Measurements from ENCODE around the gene DMRTC2.

Gene DMRTC2

GRCh38 chr19:41853768-41854167 lies 8.9 kb downstream of the DMRTC2 start:
- Histone ChIP-seq H3K36me3 (ENCODE audit: low read length) (no peaks in the 10 kb centered on the region), H4K20me1 (ENCODE audit: low read depth, low read length) (no peaks in the 10 kb centered on the region), H3K79me2 (ENCODE audit: insufficient read depth, low read length) (no peaks in the 10 kb centered on the region), H3K9me3 (ENCODE audit: insufficient read depth, low read length) (no peaks in the 10 kb centered on the region), H3K4me2 (ENCODE audit: low read depth, low read length, poor library complexity, severe bottlenecking) (no peak overlapping the region), H3K9ac (ENCODE audit: low read length) (no peak overlapping the region), H2AFZ (ENCODE audit: low read depth, low read length, severe bottlenecking) (no peak overlapping the region), H3K9me2 (replicated peaks; ENCODE audit: insufficient read depth, low read length) (no peaks in the 10 kb centered on the region), H3F3A (ENCODE audit: insufficient read depth) (0 out of 2 replicates have a peak, but pooled peaks cover 1% of the 10 kb centered on the region), H3K4me3 (ENCODE audit: insufficient read depth, low read length, poor library complexity, severe bottlenecking) (no peak overlapping the region), H3K27ac (ENCODE audit: low read depth, low read length) (no peak overlapping the region), H3K27me3 (ENCODE audit: low read length) (no peaks in the 10 kb centered on the region)
- TF ChIP-seq CTCF (IDR thresholded peaks at IDR 0.05; ENCODE audit: insufficient read depth, low read length, poor library complexity, severe bottlenecking) (no peak), EZH2phosphoT487 (conservative IDR thresholded peaks at IDR 0.05; ENCODE audit: low read length) (no peak)

GRCh38 chr19:41859213-41859617 lies 14.4 kb downstream of the DMRTC2 start:
- peaks cover 30% of the 10 kb centered on the region for H3K36me3 ChIP-seq (ENCODE audit: low read length)
- peak overlapping the region; percentile 86 for H3K4me2 ChIP-seq (ENCODE audit: low read depth, low read length, poor library complexity, severe bottlenecking)
- peaks cover 41% of the 10 kb centered on the region for H3K79me2 ChIP-seq (ENCODE audit: insufficient read depth, low read length)
- no peaks in the 10 kb centered on the region for H3K9me2 ChIP-seq (replicated peaks; ENCODE audit: insufficient read depth, low read length)
- TF ChIP-seq EZH2phosphoT487 (conservative IDR thresholded peaks at IDR 0.05; ENCODE audit: low read length) (no peak), CTCF (IDR thresholded peaks at IDR 0.05; ENCODE audit: insufficient read depth, low read length, poor library complexity, severe bottlenecking) (no peak)
- peak overlapping the region; percentile 34; the same call in 1 of the 2 replicates for H3K27ac ChIP-seq (ENCODE audit: low read depth, low read length)
- peaks cover 23% of the 10 kb centered on the region; the same call in 1 of the 2 replicates for H4K20me1 ChIP-seq (ENCODE audit: low read depth, low read length)
- peak overlapping the region; percentile 58 for H3K9ac ChIP-seq (ENCODE audit: low read length)
- no peaks in the 10 kb centered on the region for H3K27me3 ChIP-seq (ENCODE audit: low read length)
- peaks cover 37% of the 10 kb centered on the region; the same call in 1 of the 2 replicates for H3F3A ChIP-seq (ENCODE audit: insufficient read depth)
- H2AFZ ChIP-seq (ENCODE audit: low read depth, low read length, severe bottlenecking): peak overlapping the region; percentile 73
- H3K9me3 ChIP-seq (ENCODE audit: insufficient read depth, low read length): no peaks in the 10 kb centered on the region
- H3K4me3 ChIP-seq (ENCODE audit: insufficient read depth, low read length, poor library complexity, severe bottlenecking): peak overlapping the region; percentile 48

GRCh38 chr19:41859618-41860418 lies 15.0 kb downstream of the DMRTC2 start, which contains the start of gene RPS19:
Gene RPS19 (plus strand): TSS chr19:41860255. CDS start chr19:41860775, 520 bp downstream.
- TF ChIP-seq CTCF (IDR thresholded peaks at IDR 0.05; ENCODE audit: insufficient read depth, low read length, poor library complexity, severe bottlenecking) (no peak), EZH2phosphoT487 (conservative IDR thresholded peaks at IDR 0.05; ENCODE audit: low read length) (no peak)
- peak within 1 kb of the TSS; percentile 73 for H2AFZ ChIP-seq (ENCODE audit: low read depth, low read length, severe bottlenecking)
- peak within 1 kb of the TSS; percentile 84 for H3K27ac ChIP-seq (ENCODE audit: low read depth, low read length)
- H3K9me2 ChIP-seq (replicated peaks; ENCODE audit: insufficient read depth, low read length): no peaks in the 10 kb centered on the region
- H3K36me3 ChIP-seq (ENCODE audit: low read length): peaks cover 36% of the 10 kb centered on the region
- H3K79me2 ChIP-seq (ENCODE audit: insufficient read depth, low read length): peaks cover 47% of the 10 kb centered on the region
- H3K27me3 ChIP-seq (ENCODE audit: low read length): no peaks in the 10 kb centered on the region
- peak within 1 kb of the TSS; percentile 97 for H3K9ac ChIP-seq (ENCODE audit: low read length)
- H3K4me2 ChIP-seq (ENCODE audit: low read depth, low read length, poor library complexity, severe bottlenecking): peak within 1 kb of the TSS; percentile 86
- no peaks in the 10 kb centered on the region for H3K9me3 ChIP-seq (ENCODE audit: insufficient read depth, low read length)
- peaks cover 43% of the 10 kb centered on the region; the same call in 1 of the 2 replicates for H3F3A ChIP-seq (ENCODE audit: insufficient read depth)
- H3K4me3 ChIP-seq (ENCODE audit: insufficient read depth, low read length, poor library complexity, severe bottlenecking): peak within 1 kb of the TSS; percentile 82
- H4K20me1 ChIP-seq (ENCODE audit: low read depth, low read length): peaks cover 29% of the 10 kb centered on the region; the same call in 1 of the 2 replicates

Data from SU-DHL-6 (cell line).